ENCODE data around the gene PROS1.

DNA sequence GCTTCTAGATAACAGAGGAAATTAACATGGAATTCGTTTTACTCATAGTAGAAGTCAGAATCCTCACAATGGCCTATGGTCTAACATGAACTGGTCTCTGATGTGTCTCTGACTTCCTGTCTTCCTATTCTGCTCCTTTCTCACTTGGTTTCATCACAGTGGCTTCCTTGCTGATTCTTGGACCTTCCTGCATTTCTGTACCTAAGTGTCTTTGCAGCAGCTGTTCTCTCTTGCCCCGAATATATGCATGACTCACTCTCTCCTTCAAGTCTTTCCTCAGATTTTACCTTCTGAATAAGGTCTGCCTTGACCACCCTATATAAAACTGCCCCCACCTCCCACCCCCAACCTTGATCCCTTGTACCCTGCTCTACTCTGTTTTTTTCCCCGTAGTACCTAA is 20.4 kb upstream of the PROS1 start:
- TF ChIP-seq POLR2A (IDR thresholded peaks at IDR 0.05; ENCODE audit: low read length): no peak
- no peak for TF ChIP-seq GATA1 (IDR thresholded peaks at IDR 0.05; ENCODE audit: low read depth, low read length)
